ENCODE measurements around the gene PAPSS1.
"Not testable (repeated sequence)": the region's sequence is repeated elsewhere in the genome, so short reads cannot be mapped to it uniquely, and the experiment has no call there.

PAPSS1 gene

GRCh38 chr4:107719922-107720722 lies at the start of gene PAPSS1:
PAPSS1 (minus strand) TSS chr4:107720234; CDS start chr4:107720179, 55 bp downstream.
- DNase-seq: peak; percentile 80

DNA sequence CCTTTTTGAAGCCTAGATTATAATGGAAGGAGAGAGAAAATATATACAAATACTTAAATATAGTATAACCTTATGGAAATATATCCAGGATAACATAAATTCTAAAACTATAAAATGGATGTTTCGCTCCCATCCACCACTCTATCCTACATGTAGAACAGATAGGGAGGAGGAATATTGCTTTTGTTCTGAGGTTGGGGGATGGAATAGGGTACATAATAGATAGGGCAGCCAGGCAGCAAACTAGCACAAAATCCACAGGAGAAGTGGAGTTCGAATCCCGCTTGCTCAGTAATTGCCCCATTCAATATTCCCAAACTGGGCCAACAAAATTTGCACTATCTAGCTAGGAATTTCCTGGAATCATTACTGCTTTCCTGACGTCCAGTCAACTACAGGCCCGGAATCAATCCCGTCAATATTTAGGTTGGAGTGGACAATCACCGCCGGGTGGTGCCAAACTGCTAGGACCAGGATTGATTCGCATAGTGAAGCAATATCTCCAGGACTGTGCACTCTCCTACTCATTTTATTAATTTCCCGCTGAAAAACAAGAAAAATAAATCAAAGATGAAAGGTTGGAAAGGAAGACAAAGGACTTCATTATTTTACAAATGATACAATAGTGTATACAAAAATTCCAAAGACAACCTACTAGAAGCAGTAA lies 40.4 kb upstream of the PAPSS1 start:
- no peak for DNase-seq

GRCh38 chr4:107757864-107758476 lies 37.9 kb upstream of the PAPSS1 start:
- peak; percentile 39 for DNase-seq

GRCh38 chr4:107757283-107757682 lies 37.2 kb upstream of the PAPSS1 start:
- DNase-seq: no peak

GRCh38 chr4:107755841-107756356 lies 35.9 kb upstream of the PAPSS1 start:
- DNase-seq: no peak

- no peak for DNase-seq
Observed at GRCh38 chr4:107751670-107752069, 31.6 kb upstream of the PAPSS1 start.

DNA sequence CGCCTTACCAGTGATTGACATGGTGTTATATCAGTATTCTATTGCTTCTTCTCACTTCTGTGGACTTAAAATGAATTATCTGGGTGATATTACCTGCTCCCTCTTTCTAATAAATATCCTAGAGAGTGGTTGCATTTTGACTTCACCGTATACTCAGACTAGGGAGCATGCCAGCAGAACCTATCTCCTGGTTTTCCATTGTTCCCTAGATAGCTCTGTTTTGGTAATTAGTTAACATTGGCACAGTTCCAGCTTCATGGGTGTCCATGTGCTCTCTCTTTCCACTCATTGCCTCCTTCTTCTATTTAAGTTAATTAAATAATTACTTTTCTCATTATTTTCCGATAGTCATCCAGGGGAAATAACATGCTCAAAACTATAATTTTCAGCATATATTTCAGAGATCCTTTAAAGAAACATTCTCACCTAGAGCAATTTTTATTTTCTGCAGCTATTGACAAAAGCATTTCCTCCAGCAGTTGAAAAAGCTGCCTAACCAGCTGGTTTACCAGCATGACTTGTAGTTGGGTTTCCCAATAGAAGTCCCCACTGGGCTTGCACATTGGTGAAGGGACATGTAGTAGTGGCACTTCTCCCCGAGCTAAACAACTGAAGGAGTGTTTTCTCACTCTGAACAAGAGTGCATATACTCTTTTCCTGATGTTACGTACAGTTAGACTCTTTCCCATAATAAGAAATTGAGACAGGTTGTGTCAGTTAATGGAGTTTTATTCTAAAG lies 27.9 kb upstream of the PAPSS1 start:
- DNase-seq: peak; percentile 79

GRCh38 chr4:107746161-107746560 lies 26.1 kb upstream of the PAPSS1 start:
- DNase-seq: no peak

GRCh38 chr4:107744532-107744931 lies 24.5 kb upstream of the PAPSS1 start:
- DNase-seq: no peak

GRCh38 chr4:107743532-107743931 lies 23.5 kb upstream of the PAPSS1 start:
- DNase-seq: no peak

- no peak for DNase-seq
Observed at GRCh38 chr4:107742791-107743190, 22.8 kb upstream of the PAPSS1 start.

DNA sequence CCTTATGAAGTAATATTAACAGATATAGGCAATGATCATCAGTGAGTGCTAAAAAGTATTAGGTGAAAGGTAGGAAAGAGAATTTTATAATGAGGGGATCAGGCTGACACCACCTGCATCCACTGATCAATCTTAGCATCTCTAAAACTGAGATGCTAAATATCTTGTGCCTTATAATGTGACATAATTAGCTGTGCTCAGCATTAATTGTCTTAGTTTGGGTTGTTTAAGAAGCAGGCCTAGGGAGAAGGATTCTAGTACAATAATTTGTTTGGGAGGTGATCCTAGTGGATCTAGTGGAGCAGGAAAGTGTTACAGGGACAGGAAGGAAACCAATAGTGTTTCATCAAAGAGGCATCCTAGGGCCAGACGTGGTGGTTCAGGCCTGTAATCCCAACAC lies 22.2 kb upstream of the PAPSS1 start:
- no peak for DNase-seq

GRCh38 chr4:107740950-107741701 lies 21.1 kb upstream of the PAPSS1 start:
- DNase-seq: no peak

- no peak for DNase-seq
Observed at GRCh38 chr4:107740381-107740780, 20.3 kb upstream of the PAPSS1 start.

DNA sequence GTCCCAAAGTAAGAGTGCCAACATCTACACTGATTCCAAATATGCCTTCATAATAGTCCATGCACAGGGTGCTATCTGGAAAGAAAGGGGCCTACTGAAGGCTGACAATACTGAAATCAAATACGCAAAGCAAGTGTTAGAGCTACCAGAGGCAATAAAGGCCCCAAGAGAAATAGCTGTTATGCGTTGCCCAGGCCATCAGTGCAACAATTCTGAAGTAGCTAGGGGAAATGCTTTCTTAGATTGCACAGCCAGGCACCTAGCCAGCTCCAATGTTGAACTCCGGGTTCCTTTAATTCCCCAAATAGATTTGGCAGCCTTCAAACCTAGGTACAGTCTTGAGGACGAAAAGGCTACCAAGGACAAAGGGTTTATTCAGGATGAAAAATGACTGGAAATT lies 17.4 kb upstream of the PAPSS1 start:
- DNase-seq: no peak

DNA sequence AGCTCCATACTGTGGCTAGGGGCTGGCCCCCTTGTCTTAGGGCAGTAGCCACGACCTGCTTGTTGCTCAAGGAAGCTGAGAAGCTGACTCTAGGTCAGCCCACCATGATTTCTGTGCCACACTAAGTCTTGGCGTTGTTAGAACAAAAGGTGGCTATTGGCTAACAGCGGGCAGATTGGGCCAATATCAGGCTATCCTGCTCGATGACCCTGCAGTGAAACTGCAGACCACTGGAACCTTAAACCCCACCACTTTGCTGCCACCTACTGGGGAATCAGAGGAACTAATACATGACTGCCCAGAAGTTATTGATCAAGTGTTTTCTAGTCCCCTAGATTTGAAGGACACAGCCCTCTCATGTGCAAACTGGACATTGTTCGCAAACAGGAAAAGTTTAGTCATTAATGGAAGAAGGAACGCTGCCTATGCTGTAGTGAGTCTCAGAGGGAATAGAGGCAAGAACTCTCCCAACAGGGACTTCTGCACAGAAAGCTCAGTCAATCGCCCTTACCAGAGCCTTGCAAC lies 17.0 kb upstream of the PAPSS1 start:
- DNase-seq: peak; percentile 58

DNA sequence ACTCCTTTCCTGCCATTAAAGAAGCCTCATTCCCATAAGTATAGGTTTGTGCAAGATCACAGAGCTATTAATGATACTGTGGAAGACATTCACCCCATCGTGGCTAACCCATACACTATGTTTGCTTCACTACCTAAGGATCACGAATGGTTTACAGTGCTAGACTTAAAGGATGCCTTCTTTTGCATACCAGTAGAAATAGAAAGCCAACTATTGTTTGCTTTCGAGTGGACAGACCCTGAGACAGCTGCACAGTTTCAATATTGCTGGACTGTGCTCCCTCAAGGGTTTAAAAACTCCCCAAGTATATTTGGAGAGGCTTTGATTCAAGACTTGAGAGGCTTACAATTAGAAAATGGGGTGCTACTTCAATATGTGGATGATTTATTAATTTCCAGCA lies 16.0 kb upstream of the PAPSS1 start:
- DNase-seq: no peak

DNA sequence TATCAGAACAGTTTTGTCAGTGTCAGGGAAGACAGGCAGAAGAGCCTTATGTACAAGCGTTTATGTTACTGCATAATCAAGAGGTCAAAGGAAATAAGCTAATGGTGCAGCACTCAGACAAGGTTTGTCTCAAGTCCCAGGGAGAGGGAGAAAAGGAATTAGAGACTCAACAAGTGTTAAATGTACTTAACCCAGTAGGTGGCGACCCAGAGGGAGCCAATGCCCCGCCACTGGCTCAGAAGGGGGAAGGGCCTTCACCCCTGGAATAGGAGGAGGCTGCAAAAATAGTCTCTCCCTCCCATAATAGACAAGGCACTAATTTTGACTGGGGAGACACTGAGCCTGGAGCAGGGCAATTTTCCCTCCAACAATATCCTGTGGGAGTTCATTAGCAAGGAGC lies 14.1 kb upstream of the PAPSS1 start:
- DNase-seq: no peak

- DNase-seq: no peak
Observed at GRCh38 chr4:107733431-107733925, 13.4 kb upstream of the PAPSS1 start.

- DNase-seq: not testable (repeated sequence)
Observed at GRCh38 chr4:107729050-107729449, 9.0 kb upstream of the PAPSS1 start.

GRCh38 chr4:107726131-107726925 lies 6.3 kb upstream of the PAPSS1 start:
- DNase-seq: not testable (repeated sequence)
